Activated T-helper 17 cell treated with anti-CD3 and anti-CD28 coated beads, Interleukin-2, amount 50 U/mL, for 72 hours (primary cell): ENCODE results near the gene TENM4. TPM values are rescaled to one million over a fixed set of nuclear protein-coding genes. Genes with fewer than 3 reads are reported as not detected.
"Not testable (repeated sequence)": the region's sequence is repeated elsewhere in the genome, so short reads cannot be mapped to it uniquely, and the experiment has no call there.

ENCODE experiments used
- ATAC-seq: fragments of 150-1000 bp; cut with Tn5 transposase; replicated peaks from 2 replicates; pipeline ENCODE4 v1.10.0; 2021; ENCODE audit warnings: mild to moderate bottlenecking, moderate library complexity
- H3K27ac Mint-ChIP-seq: one replicate; pipeline ENCODE4 v1.8.0; 2022; ENCODE audit warnings: mixed read lengths
- H3K27me3 Mint-ChIP-seq: one replicate; pipeline ENCODE4 v1.8.0; 2022; ENCODE audit warnings: mixed read lengths
- H3K36me3 Mint-ChIP-seq: one replicate; pipeline ENCODE4 v1.8.0; 2022; ENCODE audit warnings: low read depth, mild to moderate bottlenecking, mixed read lengths
- H3K4me1 Mint-ChIP-seq: one replicate; pipeline ENCODE4 v1.8.0; 2022; ENCODE audit warnings: mixed read lengths
- H3K4me3 Mint-ChIP-seq: one replicate; pipeline ENCODE4 v1.8.0; 2022; ENCODE audit warnings: mild to moderate bottlenecking, mixed read lengths
- H3K9me3 Mint-ChIP-seq: one replicate; pipeline ENCODE4 v1.8.0; 2022; ENCODE audit warnings: mixed read lengths
- total RNA-seq, 2 donors: library from RNA; stranded (reverse); gene quantifications; one replicate each; pipeline ENCODE4 v1.2.3, GENCODE V29; 2022

Gene TENM4
- total RNA-seq, 2 donors from 2014 or later: 0.15 TPM; not detected in 1

DNA sequence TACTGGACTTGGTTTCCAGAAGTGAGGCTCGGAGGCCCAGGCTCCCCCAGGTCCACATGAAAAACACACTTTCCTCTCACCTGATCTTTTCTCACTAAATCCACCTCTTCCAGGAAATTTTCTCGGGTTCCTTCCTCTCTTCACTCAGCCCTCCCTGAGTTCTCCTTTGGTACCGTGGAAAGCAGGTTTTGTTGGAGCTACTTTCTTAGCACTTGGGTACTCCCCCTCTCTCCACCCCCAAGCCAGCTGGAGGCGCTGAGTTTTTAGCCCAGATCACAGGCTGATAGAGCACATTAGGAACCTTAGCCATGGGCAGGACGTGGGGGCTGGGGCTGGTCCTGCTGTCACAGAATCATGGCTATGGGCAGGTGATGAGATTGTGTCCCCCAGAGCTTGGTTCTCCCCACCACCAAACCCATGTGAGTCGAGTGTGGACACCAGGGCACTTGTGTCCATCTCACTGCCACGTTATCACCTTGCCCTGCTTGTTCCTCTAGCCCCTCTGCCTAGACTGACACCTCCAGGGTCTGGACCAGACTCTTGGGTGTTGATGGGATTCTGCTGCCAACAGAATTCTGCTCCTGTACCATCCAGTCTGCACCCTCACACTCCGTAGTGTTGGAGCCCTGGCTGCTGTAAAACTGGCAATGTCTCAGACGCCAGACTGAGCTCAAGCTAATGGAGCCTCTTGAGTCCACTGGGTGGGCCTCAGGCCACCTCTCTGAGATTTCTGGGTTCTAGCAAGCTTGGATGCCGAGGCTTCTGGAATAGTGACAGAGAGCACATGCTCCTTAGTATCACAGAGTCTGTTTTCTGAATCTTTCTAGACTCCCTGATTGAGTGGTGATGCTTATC is 791.2 kb downstream of the TENM4 start:
- no peak for ATAC-seq
- Mint-ChIP-seq H3K4me1 (no peaks in the 10 kb centered on the region), H3K4me3 (no peak overlapping the region), H3K36me3 (no peaks in the 10 kb centered on the region), H3K9me3 (no peaks in the 10 kb centered on the region), H3K27me3 (peaks cover 11% of the 10 kb centered on the region), H3K27ac (no peak overlapping the region)

DNA sequence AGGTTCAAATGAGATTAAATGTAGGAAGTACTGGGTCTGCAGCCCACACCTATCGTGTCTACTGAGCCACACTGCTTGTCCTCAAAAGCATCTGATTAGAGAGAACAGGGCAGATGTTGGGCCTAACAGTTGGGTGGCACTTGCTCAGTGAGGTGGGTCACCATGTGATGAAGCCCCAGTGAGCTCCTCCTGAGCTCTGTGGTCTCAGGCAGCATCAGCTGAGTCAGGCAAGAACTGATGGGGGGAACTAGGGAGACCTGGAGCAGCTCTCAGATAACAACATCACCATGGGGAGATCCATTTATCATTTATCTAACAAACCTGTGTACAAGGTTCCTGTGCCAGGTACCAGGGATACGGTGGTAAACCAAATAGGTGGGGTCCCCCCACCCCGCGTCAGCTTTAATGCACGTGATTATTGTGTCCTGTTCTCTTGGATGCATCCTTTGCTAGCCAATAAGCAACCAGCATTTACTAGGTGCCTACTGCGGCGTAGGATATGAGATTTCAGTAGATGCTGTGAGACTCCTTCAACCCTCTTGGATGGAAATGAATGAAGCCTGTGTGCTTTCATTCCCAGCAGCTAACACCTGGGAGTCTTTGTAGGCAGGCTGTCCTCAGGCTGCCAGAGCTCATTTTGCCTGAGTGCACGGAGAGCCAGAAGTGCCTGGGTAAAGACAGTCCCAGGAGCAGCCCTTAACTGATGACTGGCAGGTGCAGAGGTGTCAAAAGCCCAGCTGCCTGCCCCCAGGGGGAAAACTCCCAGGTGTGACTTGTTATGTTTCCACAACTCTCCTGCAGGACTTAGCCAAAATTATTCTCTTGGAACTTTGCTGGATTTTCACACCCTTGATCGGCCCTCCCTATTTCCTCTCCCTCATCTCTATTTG is 792.6 kb downstream of the TENM4 start:
- Mint-ChIP-seq H3K27ac (no peak overlapping the region), H3K4me1 (peaks cover 3% of the 10 kb centered on the region), H3K36me3 (no peaks in the 10 kb centered on the region), H3K4me3 (no peak overlapping the region), H3K27me3 (peaks cover 11% of the 10 kb centered on the region), H3K9me3 (no peaks in the 10 kb centered on the region)
- ATAC-seq: no peak

DNA sequence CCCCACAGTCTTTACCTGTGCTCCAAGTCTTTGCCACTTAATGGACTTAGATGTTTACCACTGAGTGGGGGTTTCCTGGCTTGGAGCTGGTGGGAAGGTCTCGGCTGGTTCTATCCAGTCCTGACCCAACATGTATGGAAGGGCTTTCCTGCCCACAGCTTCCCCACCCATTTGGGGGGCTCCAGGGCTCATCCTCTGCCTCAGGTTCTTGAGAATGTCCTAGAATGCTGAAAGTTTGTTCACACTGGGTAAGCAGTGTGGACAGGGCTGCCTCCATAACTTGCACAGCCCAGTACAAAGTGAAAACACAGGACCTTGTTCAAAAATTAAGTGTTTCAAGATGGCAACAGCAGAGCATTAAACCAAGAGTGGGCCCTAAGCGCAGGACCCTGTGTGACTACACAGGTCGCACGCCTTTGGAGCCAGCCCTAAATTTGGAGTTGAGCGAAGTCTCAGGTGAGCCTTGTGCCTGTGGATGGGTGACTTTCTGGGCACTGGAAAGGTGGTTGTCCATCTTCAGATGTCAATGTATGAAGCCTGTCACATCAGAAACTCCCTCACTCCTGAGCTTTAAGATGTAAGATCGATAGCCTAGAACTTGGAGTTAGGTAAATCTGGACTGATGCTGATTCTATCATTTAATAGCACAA is 793.4 kb downstream of the TENM4 start:
- Mint-ChIP-seq H3K36me3 (no peaks in the 10 kb centered on the region), H3K27ac (no peak overlapping the region), H3K4me3 (no peak overlapping the region), H3K27me3 (peaks cover 11% of the 10 kb centered on the region), H3K4me1 (peaks cover 9% of the 10 kb centered on the region), H3K9me3 (no peaks in the 10 kb centered on the region)
- no peak for ATAC-seq

DNA sequence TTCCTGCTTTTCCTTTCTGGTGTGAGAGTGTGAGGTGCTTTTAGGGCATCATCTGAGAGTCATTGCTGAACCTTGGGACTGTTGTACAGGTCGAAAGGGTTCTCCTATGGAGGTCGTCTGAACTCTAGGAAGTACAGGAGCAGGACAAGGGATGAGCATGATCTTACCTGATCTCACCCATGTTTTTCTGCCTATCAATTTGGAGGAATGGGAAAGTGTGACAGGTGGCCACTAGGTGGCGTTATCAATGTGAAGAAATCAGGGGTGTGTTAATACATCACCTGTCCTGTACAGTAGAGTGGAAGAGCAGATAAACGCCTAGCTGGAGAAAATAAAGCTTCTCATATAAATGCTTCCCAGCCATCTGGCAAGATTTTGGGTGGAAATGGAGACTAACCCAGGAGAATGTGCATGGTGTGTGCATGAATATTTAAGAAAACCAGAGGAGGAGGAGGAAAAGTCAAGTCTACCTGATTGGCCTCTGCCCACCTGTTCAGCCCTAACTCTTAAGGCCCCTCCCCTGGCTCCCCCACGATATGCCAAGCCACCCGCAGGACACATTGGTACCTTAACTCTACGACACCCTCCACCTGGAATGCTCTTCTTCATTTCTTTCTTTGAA is 794.2 kb downstream of the TENM4 start:
- Mint-ChIP-seq H3K9me3 (no peaks in the 10 kb centered on the region), H3K4me3 (no peak overlapping the region), H3K27ac (no peak overlapping the region), H3K4me1 (peaks cover 9% of the 10 kb centered on the region), H3K36me3 (no peaks in the 10 kb centered on the region), H3K27me3 (peaks cover 11% of the 10 kb centered on the region)
- no peak for ATAC-seq

DNA sequence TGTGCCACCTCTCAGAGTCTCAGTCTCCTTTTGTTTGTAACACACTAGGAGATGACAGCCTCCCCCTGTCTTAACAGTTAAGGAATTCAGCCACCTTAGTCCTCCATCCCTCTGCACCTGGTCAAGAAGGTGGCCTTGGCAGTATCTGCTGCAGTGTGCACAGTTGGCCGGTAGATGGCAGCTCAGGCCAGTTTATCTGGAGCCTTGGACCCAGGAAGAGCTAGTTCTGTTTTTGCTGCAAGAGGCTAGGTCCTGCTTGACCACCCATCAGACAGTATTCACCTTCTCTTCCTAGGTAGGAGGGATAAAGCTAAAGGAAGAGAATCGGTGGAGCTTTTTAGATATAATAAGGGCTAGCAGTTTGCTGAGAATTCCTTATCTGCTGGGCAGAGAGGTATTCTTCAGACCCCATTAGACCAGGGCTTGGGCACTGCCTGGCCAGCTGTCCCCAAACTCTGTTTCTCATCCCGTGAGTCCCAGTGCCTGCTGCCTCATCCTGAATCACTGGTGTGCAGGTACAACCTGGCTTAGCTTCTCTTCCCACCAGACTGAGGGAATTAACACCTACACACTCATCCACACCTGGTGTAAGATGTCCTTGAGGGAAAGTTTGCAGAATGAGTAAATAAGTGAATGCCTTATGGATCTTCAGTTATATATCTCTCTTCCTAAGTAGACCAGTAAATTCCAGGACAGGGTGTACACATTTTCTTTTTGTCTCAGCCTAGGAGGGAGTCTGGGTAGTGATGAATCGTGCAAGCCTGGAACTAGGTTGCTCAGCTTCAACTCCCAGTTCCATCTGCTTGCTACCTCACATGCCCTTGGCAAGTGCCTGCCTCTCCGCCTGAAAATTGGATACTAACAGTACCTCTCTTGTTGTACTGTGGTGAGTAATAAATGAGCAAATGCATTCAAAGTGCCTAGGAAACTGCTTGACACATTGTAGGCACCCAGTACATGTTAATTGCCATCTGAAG is 795.3 kb downstream of the TENM4 start:
- peaks cover 2% of the 10 kb centered on the region for H3K27me3 Mint-ChIP-seq
- no peak overlapping the region for H3K27ac Mint-ChIP-seq
- no peak overlapping the region for H3K4me3 Mint-ChIP-seq
- H3K9me3 Mint-ChIP-seq: no peaks in the 10 kb centered on the region
- peak; percentile 25 for ATAC-seq
- H3K4me1 Mint-ChIP-seq: peaks cover 9% of the 10 kb centered on the region
- H3K36me3 Mint-ChIP-seq: no peaks in the 10 kb centered on the region

DNA sequence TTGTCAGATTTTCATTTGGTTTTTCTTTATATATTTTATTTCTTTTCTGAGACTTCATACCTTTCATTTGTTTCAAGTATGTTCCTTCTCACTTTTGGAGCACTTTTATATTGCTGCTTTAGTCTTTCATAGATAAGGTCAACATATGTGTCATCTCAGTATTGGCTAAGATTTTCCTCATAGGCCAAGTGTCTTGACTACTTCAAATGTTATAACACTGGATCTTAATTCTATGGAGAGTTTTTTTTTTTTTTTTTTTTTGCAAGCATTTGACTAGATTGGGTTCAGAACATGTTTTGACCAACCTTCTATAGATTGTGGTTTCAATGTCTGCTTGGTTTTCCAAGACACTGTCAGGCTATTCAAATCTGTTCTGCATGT is 797.2 kb downstream of the TENM4 start:
- Mint-ChIP-seq H3K27me3 (no peaks in the 10 kb centered on the region), H3K36me3 (no peaks in the 10 kb centered on the region), H3K4me3 (peak overlapping the region; percentile 47), H3K4me1 (peaks cover 9% of the 10 kb centered on the region), H3K9me3 (no peaks in the 10 kb centered on the region), H3K27ac (peak overlapping the region; percentile 90)
- peak; percentile 45 for ATAC-seq

DNA sequence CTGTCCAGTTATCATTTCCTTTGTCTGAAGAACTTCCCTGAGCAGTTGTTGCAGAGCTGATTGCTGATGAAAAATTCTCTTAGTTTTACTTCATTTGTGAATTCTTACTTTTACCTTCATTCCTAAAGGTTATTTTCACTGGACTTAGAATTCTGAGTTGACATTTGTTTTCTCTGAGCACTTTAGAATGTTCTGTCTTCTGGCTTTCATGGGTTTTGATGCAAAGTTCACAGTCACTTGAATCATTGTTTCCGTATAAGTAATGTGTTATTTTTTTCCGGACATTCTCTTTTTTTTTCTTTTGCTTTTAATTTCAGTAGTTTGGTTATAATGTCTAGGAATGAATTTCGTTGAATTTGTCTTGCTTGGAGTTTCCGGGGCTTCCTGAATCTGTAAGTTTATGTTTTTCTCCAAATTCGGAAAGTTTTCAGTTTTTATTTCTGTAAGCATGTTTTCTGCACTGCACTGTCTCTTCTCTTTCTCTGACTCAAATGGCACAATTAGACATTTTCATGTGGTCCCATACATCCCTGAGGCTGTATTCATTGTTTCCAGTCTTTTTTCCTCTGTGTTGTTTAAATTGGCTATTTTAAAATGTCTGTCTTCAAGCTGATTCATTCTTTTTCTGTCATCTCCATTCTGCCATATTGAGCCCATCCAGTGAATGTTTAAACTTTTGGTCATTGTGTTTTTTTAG is 797.7 kb downstream of the TENM4 start:
- H3K9me3 Mint-ChIP-seq: no peaks in the 10 kb centered on the region
- ATAC-seq: peak; percentile 90
- peaks cover 9% of the 10 kb centered on the region for H3K4me1 Mint-ChIP-seq
- H3K27ac Mint-ChIP-seq: peak overlapping the region; percentile 90
- no peaks in the 10 kb centered on the region for H3K36me3 Mint-ChIP-seq
- H3K4me3 Mint-ChIP-seq: peak overlapping the region; percentile 47
- no peaks in the 10 kb centered on the region for H3K27me3 Mint-ChIP-seq

DNA sequence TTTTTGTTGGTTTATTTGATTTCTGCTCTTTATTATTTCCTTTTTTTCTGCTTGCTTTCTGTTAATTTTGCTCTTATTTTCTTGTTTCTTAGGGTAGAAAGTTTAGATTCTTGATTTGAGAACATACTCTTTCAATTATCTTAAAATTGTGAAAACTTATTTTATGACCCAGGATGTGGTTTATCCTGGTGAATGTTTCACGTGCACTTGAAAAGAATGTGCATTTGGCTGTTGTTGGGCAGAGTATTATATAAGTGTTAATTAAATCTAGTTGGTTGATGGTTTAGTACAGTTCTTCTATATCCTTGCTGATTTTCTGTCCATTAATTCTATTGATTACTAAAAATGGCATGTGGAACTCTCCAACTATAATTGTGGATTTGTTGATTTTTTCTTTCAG is 799.3 kb downstream of the TENM4 start:
- peaks cover 9% of the 10 kb centered on the region for H3K4me1 Mint-ChIP-seq
- no peak for ATAC-seq
- H3K27me3 Mint-ChIP-seq: no peaks in the 10 kb centered on the region
- H3K36me3 Mint-ChIP-seq: no peaks in the 10 kb centered on the region
- H3K9me3 Mint-ChIP-seq: no peaks in the 10 kb centered on the region
- H3K4me3 Mint-ChIP-seq: no peak overlapping the region
- no peak overlapping the region for H3K27ac Mint-ChIP-seq

DNA sequence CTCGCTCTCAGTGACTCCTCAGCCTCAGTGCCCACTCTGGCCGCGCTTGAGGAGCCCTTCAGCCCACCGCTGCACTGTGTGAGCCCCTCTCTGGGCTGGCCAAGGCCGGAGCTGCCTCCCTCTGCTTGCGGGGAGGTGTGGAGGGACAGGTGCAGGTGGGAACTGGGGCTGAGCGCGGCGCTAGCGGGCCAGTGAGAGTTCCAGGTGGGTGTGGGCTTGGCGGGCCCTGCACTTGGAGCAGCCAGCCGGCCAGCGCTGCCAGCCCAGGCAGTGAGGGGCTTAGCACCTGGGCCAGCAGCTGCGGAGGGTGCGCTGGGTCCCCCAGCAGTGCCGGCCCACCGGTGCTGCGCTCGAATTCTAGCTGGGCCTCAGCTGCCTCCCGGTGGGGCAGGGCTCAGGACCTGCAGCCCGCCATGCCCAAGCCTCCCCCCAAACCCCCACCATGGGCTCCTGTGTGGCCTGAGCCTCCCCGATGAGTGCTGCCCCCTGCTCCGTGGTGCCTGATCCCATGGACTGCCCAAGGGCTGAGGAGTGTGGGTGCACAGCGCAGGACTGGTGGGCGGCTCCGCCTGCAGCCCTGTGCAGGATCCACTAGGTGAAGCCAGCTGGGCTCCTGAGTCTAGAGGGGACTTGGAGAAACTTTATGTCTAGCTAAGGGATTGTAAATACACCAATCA is 802.0 kb downstream of the TENM4 start:
- H3K27me3 Mint-ChIP-seq: peaks cover 7% of the 10 kb centered on the region
- peaks cover 5% of the 10 kb centered on the region for H3K9me3 Mint-ChIP-seq
- no peak overlapping the region for H3K4me3 Mint-ChIP-seq
- H3K4me1 Mint-ChIP-seq: peaks cover 21% of the 10 kb centered on the region
- H3K36me3 Mint-ChIP-seq: no peaks in the 10 kb centered on the region
- no peak for ATAC-seq
- H3K27ac Mint-ChIP-seq: no peak overlapping the region

DNA sequence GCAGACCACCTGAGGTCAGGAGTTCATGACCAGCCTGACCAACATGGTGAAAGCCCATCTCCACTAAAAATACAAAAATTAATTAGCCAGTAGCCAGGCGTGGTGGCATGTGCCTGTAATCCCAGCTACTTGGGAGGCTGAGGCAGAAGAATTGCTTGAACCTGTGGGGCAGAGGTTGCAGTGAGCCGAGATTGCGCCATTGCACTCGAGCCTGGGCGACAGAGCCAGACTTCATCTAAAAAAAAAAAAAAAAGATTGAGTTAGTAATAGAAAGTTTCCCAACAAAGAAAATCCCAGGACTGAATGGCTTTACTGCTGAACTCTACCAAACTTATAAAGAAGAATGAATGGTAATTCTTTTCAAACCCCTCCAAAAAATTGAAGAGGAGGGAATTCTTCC is 803.3 kb downstream of the TENM4 start:
- Mint-ChIP-seq H3K27me3 (peaks cover 12% of the 10 kb centered on the region), H3K4me1 (peaks cover 13% of the 10 kb centered on the region)
- H3K4me3 Mint-ChIP-seq, H3K36me3 Mint-ChIP-seq, H3K27ac Mint-ChIP-seq, ATAC-seq, H3K9me3 Mint-ChIP-seq: not testable (repeated sequence)

DNA sequence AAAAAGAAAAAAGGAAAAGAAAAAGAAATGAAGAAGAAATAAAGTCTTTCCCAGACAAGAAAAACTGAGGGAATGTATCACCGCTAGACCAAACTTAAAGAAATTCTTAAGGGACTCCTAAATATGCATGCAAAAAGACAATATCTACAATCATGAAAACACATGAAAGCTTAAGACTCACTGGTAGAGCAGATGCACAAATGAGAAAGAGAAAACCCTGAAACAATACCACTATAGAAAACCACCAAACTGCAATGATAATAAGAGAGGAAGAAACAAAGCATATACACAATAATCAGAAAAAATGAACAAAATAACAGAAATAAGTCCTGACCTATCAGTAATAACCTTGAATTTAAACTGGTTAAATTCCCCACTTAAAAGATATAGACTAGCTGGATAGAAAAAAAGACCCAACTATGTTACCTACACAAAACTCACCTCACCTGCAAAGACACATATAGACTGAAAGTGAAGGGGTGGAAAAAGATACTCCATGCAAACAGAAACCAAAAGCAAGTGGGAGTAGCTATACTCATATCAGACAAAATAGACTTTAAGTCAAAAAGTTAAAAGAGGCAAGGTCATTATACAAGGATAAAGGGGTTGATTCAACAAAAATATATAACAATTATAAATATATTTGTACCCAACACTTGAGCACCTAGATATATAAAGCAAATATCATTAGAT is 804.9 kb downstream of the TENM4 start:
- peaks cover 6% of the 10 kb centered on the region for H3K9me3 Mint-ChIP-seq
- peaks cover 13% of the 10 kb centered on the region for H3K4me1 Mint-ChIP-seq
- H3K27ac Mint-ChIP-seq: no peak overlapping the region
- peak overlapping the region; percentile 2 for H3K4me3 Mint-ChIP-seq
- peak; percentile 86 for ATAC-seq
- H3K36me3 Mint-ChIP-seq: no peaks in the 10 kb centered on the region
- peaks cover 16% of the 10 kb centered on the region for H3K27me3 Mint-ChIP-seq
